Keratinocyte (primary cell): ENCODE results near the gene IFTAP.

Experiments
- CTCF ChIP-seq, 3 experiments: IDR thresholded peaks in 1 of 3; conservative IDR thresholded peaks in 1 of 3; optimal IDR thresholded peaks in 1 of 3; 2 replicates in 2 of 3; 3 replicates in 1 of 3; pipeline versions ENCODE3 to v1.5.1; 2011; ENCODE audit warnings: low read length in 3 of 3, mild to moderate bottlenecking in 3 of 3, moderate library complexity in 2 of 3, control low read depth in 1 of 3, inconsistent platforms in 1 of 3; ENCODE audit not compliant: insufficient read depth in 2 of 3; ENCODE audit errors: extremely low read depth in 1 of 3
- EZH2 ChIP-seq: IDR thresholded peaks from one replicate; pipeline ENCODE4 v1.6.1; 2012; ENCODE audit warnings: inconsistent platforms, mild to moderate bottlenecking, low read length, moderate library complexity

- TF ChIP-seq CTCF (optimal IDR thresholded peaks at IDR 0.05 in 1 of 3, IDR thresholded peaks at IDR 0.05 in 1 of 3, conservative IDR thresholded peaks at IDR 0.05 in 1 of 3; ENCODE audit: extremely low read depth in 1 of 3, insufficient read depth in 2 of 3, low read length in 3 of 3) (no peak), EZH2 (no peak)
Observed at GRCh38 chr11:36557991-36558390, 36.3 kb upstream of the IFTAP start.
